HG03025 (cell line): ENCODE results near the gene MATCAP1.

ENCODE experiments used
- ATAC-seq: cut with Tn5 transposase; IDR thresholded peaks from one replicate; pipeline ENCODE4 v1.9.1; 2021; ENCODE audit warnings: mild to moderate bottlenecking, moderate library complexity; ENCODE audit not compliant: unreplicated experiment, low FRiP score

Gene MATCAP1

GRCh38 chr16:67183627-67184452, at the start of gene MATCAP1:
Gene MATCAP1 (minus strand): TSS chr16:67183963. CDS start chr16:67180610, 3,353 bp downstream.
- peak; percentile 90 for ATAC-seq

GRCh38 chr16:67230809-67231660, 47.3 kb upstream of the MATCAP1 start:
- no peak for ATAC-seq

- no peak for ATAC-seq
Measured at GRCh38 chr16:67229906-67230808, 46.4 kb upstream of the MATCAP1 start.

- no peak for ATAC-seq
Measured at GRCh38 chr16:67228905-67229304, 45.1 kb upstream of the MATCAP1 start.

GRCh38 chr16:67228034-67228785, 44.4 kb upstream of the MATCAP1 start:
- no peak for ATAC-seq

GRCh38 chr16:67227567-67227921, 43.8 kb upstream of the MATCAP1 start:
- ATAC-seq: no peak

- ATAC-seq: peak; percentile 83
Measured at GRCh38 chr16:67226804-67227566, 43.2 kb upstream of the MATCAP1 start, which contains the start of gene TMEM208. Gene TMEM208 (plus strand): TSS chr16:67227130. CDS start chr16:67227219, 89 bp downstream.

- no peak for ATAC-seq
Measured at GRCh38 chr16:67226295-67226803, 42.6 kb upstream of the MATCAP1 start.

- no peak for ATAC-seq
Measured at GRCh38 chr16:67223992-67224391, 40.2 kb upstream of the MATCAP1 start.

GRCh38 chr16:67216612-67217490, 33.1 kb upstream of the MATCAP1 start:
- no peak for ATAC-seq

GRCh38 chr16:67215706-67216105, 31.9 kb upstream of the MATCAP1 start:
- no peak for ATAC-seq

- no peak for ATAC-seq
Measured at GRCh38 chr16:67213197-67214019, 29.6 kb upstream of the MATCAP1 start.

- ATAC-seq: no peak
Measured at GRCh38 chr16:67212766-67213165, 29.0 kb upstream of the MATCAP1 start.

- no peak for ATAC-seq
Measured at GRCh38 chr16:67211674-67212073, 27.9 kb upstream of the MATCAP1 start.

- no peak for ATAC-seq
Measured at GRCh38 chr16:67210069-67210937, 26.5 kb upstream of the MATCAP1 start.

- ATAC-seq: no peak
Measured at GRCh38 chr16:67209565-67209964, 25.8 kb upstream of the MATCAP1 start.
